Ramos (cell line): ENCODE results near the gene DHRS7C.
"Not testable (repeated sequence)": the region's sequence is repeated elsewhere in the genome, so short reads cannot be mapped to it uniquely, and the experiment has no call there.

Source experiments
- in situ Hi-C: fragments of 300-500 bp; cut with MboI; formaldehyde crosslinking; loops from one replicate; pipeline ENCODE4 v1.14.3; 2022; ENCODE audit warnings: low sequenced_read_pairs; ENCODE audit not compliant: unreplicated experiment

The DHRS7C gene

GRCh38 chr17:9810100-9810949 is 18.9 kb upstream of the DHRS7C start:
- in situ Hi-C loops = no loop called here

- in situ Hi-C loops = no loop called here
Observed at GRCh38 chr17:9809409-9809808, 18.0 kb upstream of the DHRS7C start.

DNA sequence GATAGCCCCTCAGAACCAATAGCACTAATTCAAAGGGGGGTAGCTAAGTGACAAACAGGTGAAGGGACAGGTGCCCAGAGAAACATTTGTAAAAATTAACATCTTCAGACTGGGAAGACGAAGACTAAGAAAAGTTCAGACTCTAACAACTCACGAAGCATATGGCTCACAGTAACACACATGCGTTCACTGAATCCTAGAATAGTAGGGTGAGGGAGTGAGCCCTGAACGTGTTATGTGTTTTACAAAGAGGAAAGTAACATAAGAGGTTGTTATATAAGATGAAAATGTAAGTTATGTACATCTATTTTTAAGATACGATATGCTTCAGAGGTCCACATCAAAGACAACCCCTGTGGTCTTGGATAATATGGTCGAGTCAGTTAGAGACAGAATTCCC is 15.3 kb upstream of the DHRS7C start:
- in situ Hi-C loops = no loop called here

GRCh38 chr17:9805769-9806168 is 14.4 kb upstream of the DHRS7C start:
- in situ Hi-C loops = no loop called here

- in situ Hi-C loops = no loop called here
Observed at GRCh38 chr17:9802697-9803096, 11.3 kb upstream of the DHRS7C start.

DNA sequence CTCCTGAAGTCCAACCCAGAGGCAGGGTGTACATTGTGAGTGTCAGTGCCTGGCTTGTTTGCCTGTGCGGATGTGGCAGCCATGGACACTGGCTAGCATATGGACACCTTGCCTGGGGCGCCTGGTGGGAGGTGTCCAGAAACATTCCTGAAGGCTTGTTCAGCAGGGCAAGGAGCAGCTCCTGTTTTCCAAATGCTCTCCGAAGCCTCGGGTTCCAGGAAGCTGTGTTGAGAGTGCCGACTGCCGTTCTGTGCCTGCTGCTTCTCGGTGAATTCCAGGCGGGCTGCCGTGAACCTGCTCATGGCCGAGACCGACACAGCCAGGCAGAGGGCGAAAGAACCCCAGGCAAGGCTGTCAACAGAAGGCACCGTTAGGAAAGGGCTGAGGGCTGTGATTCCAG is 10.9 kb upstream of the DHRS7C start:
- in situ Hi-C loops = no loop called here

DNA sequence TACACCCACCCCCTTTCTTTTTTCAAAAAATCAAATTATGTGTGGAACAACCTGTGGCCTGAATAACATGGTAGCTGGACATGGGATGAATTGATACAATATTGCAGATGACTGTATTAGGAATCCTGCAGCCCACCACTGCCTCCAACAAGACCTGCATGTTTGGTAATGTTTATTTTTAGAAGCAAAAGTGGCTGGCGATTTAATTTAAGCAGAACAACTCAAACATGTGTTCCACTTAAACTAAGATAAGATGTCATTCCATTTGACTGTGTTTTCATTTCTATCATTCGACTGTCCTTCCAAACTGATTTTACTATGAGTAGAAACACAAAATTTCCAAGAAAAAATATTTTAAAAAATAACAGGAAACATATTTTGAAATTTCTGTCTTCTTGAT is 10.1 kb upstream of the DHRS7C start:
- in situ Hi-C loops = no loop called here

GRCh38 chr17:9798724-9799123 is 7.3 kb upstream of the DHRS7C start:
- in situ Hi-C loops = no loop called here

DNA sequence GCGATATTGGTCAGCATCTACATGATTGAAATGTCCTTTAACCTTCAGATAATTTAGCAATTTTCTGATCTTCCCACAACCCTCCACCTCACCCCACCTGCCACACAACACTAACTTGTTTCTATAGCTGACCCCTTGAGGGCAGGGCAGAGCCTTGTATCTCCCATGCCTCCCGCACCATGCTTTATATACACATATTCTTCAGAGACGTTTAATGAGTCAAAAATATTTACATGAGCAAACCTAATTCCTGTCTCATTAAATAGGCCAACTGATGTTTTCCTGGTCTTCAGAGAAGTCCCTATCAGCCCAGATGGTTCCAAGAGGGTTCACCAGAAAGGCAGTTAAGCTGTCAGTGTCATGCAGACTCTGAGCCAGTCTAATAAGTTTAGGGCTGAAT is 6.6 kb upstream of the DHRS7C start:
- in situ Hi-C loops = no loop called here

- in situ Hi-C loops = no loop called here
Observed at GRCh38 chr17:9792181-9792840, 919 bp upstream of the DHRS7C start.

DNA sequence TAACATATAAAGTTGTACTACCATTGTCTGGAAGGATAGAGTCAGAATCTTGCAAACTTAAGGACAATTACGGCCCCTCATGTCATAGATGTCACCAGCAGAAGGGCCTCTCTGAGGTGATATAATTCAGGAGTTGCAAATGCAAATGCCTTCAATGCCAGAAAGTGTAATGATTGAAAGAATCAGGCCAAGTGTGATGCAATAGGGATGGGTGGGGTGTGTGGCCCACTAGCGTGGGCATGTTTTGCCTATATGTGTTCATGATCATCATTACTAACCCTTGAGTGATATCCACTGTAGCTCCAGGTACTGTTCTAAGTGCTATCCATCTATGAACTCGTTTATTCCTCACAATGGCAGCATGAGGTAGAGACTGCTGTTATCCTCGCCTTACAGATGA is 1.1 kb downstream of the DHRS7C start:
- in situ Hi-C loops = no loop called here

GRCh38 chr17:9788601-9789000 is 2.8 kb downstream of the DHRS7C start:
- in situ Hi-C loops = no loop called here

- in situ Hi-C loops = no loop called here
Observed at GRCh38 chr17:9784544-9784943, 6.8 kb downstream of the DHRS7C start.

GRCh38 chr17:9783465-9783864 is 7.9 kb downstream of the DHRS7C start:
- in situ Hi-C loops = not testable (repeated sequence)

- in situ Hi-C loops = no loop called here
Observed at GRCh38 chr17:9783050-9783449, 8.3 kb downstream of the DHRS7C start.

GRCh38 chr17:9780552-9780951 is 10.8 kb downstream of the DHRS7C start:
- in situ Hi-C loops = no loop called here

DNA sequence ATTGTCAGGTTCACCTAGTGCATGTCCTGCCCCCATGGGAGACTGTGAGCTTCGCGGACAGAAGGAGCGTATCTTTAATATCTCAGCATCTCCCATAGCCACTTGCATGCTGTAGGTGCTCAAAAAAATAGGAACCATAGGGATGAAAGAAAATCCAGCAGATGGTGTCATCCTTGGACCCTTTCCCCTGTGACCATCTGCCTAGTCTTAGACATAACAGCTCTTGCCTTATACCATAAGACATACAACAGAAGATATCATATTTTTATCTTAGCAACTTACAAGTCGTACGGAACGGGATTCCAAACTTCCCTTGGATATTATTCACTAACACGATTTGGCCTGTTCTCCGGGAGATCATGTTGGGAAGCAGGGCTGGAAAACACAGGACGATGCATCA is 14.5 kb downstream of the DHRS7C start:
- in situ Hi-C loops = no loop called here

- in situ Hi-C loops = no loop called here
Observed at GRCh38 chr17:9772658-9773057, 18.7 kb downstream of the DHRS7C start.

GRCh38 chr17:9771465-9771864 is 19.9 kb downstream of the DHRS7C start:
- in situ Hi-C loops = no loop called here

DNA sequence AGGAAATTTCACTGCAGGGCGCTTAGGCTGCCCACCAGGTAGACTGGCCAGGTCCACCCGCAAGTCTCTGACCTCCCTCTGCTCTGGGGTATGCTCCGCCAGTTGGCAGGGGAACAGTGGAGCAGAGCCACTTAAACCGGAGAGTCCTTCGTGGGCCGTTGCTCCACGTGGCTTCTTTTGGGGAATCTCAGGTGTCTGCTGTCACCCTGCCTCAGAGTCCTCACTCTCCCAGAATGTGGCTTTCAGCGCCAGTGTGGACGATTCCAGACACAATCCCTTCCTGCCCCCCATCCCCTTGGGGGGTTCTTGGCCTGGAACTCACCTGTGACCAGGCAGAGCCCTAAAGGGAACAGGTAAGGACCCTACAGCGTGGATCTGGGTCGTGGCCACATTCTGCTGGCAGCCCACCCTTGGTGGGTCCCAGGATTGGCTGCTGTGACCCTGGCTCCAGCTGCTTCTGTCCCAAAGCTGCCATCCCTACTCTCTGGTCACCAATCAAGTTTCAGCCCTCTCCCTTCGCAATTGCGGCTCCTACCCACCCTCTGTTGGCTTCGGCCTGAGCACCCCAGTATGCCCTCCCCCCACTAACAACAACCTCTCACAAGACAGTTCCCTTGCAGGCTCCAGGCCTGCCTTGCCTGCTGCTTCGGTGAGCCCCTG is 22.2 kb downstream of the DHRS7C start:
- in situ Hi-C loops = no loop called here

DNA sequence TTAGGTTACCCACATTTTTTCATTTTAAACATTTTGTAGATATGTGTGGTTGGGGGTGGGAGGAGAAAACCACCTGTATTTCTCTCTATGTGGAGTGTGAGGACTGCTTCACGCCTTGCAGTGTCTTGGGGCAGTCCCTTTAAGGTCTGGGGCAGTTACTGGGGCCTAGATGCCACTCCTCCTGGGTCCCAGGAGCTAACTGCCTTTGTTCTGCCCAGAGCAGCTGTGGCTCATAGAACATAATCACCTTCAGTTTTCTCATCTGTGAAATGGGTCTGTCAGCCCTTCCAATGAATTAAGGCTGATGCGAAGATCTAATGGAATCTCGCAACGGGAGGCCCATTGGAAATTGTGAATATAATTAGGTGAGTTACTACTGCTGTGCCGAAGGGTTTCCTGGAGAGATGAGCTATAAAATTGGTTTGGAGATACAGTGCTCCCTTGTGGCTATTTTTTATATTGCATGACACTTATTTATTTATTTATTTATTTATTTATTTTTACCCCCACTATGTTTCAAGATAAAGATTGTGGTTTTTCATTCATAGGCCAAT is 22.9 kb downstream of the DHRS7C start:
- in situ Hi-C loops = no loop called here
